NCI-H146 treated with DMSO at 0.1 percent for 48 hours (cell line): ENCODE results near the gene FBXL3.

Experiments
- DNase-seq: peaks from one replicate; lab custom pipeline; 2025; ENCODE audit not compliant: unreplicated experiment; lab: John Stamatoyannopoulos, UW

FBXL3 gene, protein sequence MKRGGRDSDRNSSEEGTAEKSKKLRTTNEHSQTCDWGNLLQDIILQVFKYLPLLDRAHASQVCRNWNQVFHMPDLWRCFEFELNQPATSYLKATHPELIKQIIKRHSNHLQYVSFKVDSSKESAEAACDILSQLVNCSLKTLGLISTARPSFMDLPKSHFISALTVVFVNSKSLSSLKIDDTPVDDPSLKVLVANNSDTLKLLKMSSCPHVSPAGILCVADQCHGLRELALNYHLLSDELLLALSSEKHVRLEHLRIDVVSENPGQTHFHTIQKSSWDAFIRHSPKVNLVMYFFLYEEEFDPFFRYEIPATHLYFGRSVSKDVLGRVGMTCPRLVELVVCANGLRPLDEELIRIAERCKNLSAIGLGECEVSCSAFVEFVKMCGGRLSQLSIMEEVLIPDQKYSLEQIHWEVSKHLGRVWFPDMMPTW

GRCh38 chr13:77026861-77027621 lies at the start of gene FBXL3:
TSS of gene FBXL3 (minus strand) at chr13:77027159. CDS start at chr13:77021860, 5,299 bp downstream.
- DNase-seq = peak; percentile 92

DNA sequence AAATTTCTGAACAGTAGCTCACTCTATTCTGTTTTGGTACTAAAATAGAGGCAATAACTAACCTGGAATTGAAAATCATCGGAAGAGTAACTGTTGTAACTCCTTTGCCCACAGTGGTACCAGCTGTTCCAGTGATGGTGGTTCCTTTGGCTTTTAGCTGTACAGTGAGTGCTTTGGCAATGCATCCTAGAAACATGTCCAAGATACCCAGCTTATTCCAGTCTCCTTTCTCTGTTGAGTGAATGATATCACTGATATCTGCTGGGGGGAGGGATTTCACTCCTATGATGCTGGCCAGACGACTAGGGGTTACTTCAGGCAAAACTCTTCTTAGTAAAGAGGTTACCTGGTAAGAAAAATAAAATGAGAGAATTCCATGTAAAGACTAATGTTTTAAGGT lies 40.6 kb upstream of the FBXL3 start:
- no peak for DNase-seq

- DNase-seq = no peak
Observed at GRCh38 chr13:77065461-77066147, 38.6 kb upstream of the FBXL3 start.

DNA sequence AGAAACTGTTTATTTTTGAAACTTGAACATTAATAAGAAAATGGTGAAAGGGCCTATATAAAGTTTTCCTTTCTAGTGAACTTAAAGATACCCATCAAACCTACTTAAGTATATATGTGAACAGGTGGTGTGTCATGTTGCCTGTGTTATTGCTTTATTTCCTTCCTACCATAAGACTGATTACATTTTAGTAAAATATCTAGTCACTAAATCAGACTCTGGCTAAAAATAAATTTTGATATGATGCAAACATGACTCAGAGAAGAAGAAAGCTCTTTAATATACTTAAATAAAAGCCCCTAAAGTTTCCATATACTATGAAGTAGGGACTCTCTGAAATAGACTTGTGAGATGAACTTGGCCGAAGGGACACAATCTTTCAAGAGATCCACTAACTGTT lies 35.1 kb upstream of the FBXL3 start:
- DNase-seq = no peak

- no peak for DNase-seq
Observed at GRCh38 chr13:77061362-77061761, 34.4 kb upstream of the FBXL3 start.

DNA sequence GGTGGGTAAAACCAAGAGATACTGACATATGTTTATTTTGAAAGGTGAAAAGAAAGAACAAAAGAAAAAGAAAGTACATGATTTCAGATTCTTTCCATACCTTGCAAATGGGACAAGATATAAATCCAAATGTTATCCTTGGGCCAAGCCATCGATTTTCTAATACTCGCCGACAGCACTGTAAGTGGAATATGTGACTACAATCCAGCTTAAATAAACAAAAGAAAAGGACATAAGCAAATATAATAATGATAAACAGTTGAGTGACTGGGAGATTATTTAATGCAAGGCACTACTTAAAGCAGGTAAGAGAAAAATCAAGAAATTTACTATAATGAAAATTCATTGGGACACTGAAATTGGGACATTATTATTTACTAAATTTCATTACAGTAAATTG lies 29.9 kb upstream of the FBXL3 start:
- no peak for DNase-seq

DNA sequence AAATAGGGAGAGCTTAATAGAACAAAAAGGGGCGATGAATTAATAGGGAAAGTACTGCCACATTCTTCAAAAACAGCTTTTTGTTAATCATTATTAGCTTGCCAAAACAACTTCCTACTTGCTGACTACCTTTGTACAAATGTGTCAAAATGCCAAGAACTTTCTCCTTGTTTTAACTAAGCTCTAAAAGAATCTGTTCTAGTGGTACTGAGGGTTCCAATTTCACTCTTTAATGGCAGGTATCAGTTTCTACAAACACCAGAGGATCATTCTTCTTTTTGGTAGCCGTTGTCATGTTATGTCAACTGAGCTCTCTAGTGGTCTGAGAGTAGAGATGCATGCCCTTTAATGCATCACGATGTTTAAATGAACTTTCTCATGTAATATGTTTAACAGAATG lies 29.4 kb upstream of the FBXL3 start:
- no peak for DNase-seq

- no peak for DNase-seq
Observed at GRCh38 chr13:77055158-77055557, 28.2 kb upstream of the FBXL3 start.

GRCh38 chr13:77053192-77053591 lies 26.2 kb upstream of the FBXL3 start:
- DNase-seq = no peak

DNA sequence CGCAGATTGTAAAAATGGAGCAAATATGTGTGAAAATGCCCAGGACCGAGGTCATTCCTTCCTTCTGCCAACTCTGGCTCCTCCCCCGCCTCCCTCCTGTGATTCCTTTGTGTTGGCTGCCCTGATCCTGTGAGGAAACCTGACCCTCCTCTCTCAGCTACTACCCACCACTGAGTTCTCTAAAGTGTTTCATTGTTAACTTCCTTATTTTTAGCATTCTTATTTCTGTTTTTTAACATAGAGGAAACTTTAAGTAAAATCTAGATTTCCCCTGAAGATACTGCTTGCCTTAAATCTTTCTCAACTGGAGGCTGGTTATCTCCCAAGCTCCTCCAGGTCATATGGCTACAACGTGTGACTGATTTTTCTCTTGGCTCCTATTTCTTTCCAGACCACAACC lies 21.7 kb upstream of the FBXL3 start:
- no peak for DNase-seq

DNA sequence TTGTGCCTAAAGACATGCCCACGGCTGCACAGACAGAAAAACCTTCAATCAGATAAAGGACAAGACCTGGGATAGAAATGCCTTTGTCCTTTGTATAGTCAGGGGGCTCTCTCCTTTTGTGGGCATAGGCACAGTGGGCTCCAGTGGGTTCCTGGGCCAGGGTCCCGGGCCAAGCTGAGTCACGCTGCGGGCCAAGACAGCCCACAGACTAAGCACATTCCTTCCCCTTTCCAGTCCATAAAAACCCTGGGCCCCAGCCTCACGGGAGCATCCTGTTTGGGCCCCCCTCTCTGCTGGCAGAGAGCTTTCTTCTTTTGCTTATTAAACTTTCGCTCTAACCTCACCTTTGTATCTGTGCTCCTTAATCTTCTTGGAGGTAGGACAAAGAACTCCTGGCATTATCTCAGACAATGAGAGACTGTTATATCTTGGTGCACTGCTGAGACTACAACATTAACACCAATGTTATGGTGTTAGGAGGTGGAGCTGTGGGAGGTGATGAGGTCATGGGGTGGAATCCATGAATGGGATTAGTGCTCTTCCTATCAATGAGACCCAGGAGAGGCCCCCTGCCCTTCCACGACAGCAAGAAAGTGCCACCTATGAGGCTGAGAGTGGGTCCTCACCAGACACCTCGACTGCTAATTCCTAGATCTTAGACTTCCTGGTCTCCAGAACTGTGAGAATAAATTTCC lies 20.8 kb upstream of the FBXL3 start:
- DNase-seq = no peak

DNA sequence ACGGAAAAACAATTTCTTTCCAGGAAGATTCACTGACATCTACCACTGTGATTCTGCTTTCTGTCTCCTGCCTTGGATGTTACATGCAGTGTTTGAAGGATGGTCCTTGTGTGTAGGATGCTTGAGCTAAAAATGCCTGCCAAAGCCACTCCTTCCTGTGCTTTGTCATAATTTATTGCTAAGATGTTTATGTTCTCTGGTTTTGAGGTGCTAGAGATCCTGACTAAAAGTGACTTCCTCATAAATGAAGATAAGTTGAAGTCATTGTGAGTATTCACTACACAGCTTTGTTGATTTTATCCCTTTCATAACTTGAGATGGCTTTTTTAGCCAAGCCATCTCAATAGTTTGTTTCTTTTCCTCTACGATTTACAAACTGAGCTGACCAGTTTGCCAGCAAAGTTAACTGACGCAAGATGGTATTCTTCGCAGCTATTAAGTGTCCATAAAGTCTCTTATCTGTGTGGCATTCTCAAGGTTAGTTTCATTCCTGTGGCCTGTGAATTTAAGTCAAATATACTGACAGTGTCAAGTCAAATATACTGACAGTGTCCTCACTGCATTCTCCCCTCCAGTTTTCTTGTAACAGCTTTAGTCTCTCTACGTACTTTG lies 15.7 kb upstream of the FBXL3 start:
- DNase-seq = no peak

- no peak for DNase-seq
Observed at GRCh38 chr13:77040835-77041234, 13.9 kb upstream of the FBXL3 start.

DNA sequence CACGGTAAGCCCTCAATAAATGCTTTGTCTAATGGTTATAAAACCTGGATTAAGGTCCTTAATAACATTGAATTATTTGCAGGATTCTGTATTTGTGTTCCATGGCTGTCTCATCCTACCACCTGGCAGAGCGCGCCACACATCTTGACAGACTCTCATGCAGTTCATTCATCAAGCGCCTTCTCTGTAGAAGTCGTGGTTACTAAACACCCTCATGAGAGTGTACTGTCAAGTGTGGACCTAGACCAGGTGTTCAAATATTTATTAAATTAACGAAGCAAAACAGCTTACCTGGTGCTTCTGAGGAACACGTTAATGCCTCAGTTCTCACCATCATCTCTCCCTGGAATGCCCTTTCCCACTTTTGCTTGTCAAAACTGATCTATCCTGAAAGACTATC lies 13.1 kb upstream of the FBXL3 start:
- no peak for DNase-seq

GRCh38 chr13:77038907-77039480 lies 12.0 kb upstream of the FBXL3 start:
- no peak for DNase-seq

DNA sequence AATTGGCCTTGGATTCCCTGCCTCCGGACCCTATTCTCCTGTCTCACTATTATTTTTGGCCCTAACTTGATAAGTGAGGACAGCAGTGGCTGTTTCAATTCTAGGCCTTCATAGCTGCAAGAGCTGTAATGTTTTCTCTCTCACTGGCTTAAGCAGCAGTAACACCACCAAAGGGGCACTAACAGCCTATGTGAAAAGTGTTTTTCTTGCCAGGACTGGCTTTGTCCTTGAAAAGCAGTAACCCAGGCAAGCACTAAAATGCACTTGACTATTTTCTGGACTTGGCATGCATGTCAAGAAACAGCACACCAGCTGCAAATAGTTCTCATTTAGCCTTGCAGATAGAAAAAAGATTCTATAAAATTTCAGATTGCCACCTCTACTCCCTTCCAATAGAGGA lies 9.3 kb upstream of the FBXL3 start:
- DNase-seq = no peak

DNA sequence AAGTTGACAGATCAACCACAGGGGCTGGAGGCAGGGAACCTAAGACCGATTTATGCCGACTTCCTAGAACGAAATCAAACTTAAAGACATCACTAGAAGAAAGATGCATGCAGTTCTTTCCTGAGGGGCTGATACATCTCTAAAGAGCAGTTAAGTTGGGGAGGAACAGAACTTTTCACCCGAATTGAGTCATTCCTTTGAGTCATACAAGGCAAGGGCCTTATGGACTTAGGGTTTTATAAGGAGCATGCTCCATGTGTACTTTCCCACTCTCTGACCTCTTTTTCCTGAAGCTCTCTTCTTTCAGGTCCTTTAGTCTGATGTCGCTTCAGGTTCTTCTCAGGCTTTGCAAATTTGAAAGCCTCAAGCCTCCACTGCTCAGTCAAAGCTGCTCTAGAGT lies 7.9 kb upstream of the FBXL3 start:
- no peak for DNase-seq

DNA sequence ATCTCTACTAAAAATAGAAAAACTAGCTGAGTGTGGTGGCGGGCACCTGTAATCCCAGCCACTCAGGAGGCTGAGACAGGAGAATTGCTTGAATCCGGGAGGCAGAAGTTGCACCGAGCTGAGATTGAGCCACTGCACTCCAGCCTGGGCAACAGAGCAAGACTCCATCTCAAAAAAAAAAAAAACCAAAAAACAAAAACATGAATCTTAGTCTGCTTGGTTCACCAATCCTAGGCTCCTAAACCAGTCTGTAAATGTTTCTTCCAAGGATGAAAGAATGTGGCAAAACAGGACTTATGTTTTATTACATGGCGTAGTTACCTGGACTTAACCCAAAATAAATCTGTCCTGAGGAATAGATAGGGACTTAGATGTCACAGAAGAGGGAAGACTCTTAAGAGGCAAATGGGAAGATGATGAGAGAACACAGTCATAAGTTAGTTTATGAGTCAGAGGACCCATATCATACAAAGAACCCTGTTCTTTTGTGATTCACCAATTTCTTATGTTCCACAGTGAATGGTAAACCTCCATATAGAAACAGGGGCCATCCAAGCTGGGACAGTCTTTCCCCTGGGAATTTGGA lies 6.9 kb upstream of the FBXL3 start:
- no peak for DNase-seq

DNA sequence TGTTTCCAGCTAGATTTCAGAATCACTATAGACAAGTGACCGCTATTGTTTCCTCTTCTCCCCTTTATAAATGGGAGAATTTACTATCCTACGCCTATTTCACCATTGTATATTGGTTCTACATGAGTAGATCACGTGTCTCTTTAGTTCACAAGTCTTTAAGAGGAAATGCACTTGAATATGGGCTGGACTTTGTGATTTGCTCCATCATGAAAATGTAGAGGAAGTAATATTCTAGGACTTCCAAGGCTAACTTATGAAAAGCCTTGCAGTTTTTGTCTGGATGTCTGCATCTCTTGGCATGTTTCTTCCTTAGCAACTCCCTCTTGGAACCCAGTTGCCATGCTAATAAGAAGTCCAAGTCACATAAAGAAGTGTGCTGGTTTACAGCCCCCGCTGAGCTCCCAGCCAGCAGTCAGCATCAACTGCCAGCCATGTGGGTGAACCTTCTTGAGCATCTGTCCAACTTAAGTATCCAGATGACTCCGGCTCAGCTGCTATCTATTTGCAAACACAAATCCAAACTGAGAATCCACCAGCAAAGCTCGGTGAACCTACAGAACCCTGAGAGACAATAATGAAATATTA lies 4.8 kb upstream of the FBXL3 start:
- no peak for DNase-seq

DNA sequence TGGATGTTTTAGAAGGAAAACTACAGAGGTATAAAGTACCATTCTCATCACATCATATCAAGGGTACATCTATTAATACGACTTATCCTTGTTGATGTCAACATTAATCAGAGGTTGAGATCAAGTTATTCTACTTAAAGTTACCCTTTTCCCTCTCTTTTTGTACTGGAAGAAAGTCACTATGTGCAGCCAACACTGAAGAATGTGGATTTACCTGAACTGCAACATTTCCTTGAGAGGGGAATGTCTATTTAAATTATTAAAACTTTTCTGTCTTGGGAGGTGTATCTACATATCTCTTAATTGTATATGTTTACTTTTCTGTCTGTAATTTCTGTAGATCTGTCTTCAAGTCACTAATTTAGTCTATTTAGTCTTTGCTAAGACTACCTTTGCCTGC lies 2.5 kb upstream of the FBXL3 start:
- DNase-seq = no peak
